A673 (cell line): ENCODE results near the gene ARHGAP5.

ENCODE experiments used
- CTCF ChIP-seq: fragments of 300-800, 200-600 bp; sonication (generic); conservative IDR thresholded peaks from 2 replicates; pipeline ENCODE4 v1.5.1; 2017; ENCODE audit warnings: low read depth, mild to moderate bottlenecking, antibody characterized with exemption, low read length, moderate library complexity, mixed read lengths
- EZH2 ChIP-seq: fragments of 200-600 bp; sonication (generic); IDR thresholded peaks from 2 replicates; pipeline ENCODE4 v1.6.1; 2017; ENCODE audit warnings: borderline replicate concordance, low read depth, mild to moderate bottlenecking, mixed read lengths, antibody characterized with exemption, low read length; ENCODE audit not compliant: poor library complexity, severe bottlenecking

DNA sequence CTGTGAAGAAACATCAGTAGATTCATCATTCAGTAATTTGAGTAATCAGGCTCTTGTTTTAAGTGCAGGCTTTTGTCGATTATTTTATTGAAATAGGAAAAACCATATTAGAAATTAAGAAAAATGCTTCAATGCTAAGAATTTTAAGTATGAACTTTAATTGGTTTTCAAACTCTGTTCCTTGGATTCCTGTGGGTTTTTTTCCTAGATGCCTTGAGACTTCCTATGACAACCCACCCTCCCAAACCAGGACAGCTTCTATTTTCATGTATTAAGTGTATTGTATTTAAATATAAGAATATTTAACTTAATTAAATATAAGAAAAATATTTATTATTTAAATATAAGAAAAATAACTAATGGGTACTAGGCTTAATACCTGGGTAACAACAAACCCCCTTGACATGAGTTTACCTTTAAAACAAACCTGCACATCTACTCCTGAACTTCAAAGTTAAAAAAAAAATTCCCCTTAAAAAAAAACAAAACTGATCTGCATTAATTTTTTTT, 3.0 kb downstream of the ARHGAP5 start:
- TF ChIP-seq CTCF (no peak), EZH2 (no peak)
